GM12878 (cell line): Measurements from ENCODE around the gene PCSK6. TPM values are rescaled to one million over a fixed set of nuclear protein-coding genes. Genes with fewer than 3 reads are reported as not detected.

Experiments used
- ATAC-seq: fragments of 200-7000 bp; cut with Tn5 transposase; 3 replicates; pipeline ENCODE4 v1.9.1; 2020; ENCODE audit warnings: mild to moderate bottlenecking, moderate library complexity
- BruUV-seq: library from RNA; stranded (reverse); fragments of 400-500 nt; replicated peaks from 2 replicates; lab custom pipeline; 2021; lab: Mats Ljungman, UMichigan
- CTCF ChIA-PET: fragments of 300-600 bp; sonication (Branson Sonifier 250); formaldehyde crosslinking; extraction: SDS; loops from one replicate; lab custom pipeline; 2021; ENCODE audit warnings: inconsistent platforms; lab: Yijun Ruan, JAX
- POLR2A ChIA-PET: fragments of 350-600 bp; formaldehyde crosslinking; extraction: SDS; loops from one replicate; lab custom pipeline; 2021; ENCODE audit warnings: inconsistent platforms; lab: Charles Lee
- RAD21 ChIA-PET: fragments of 300-600 bp; sonication (Branson Sonifier 250); formaldehyde crosslinking; loops from one replicate; lab custom pipeline; 2023; ENCODE audit warnings: antibody characterized with exemption; ENCODE audit not compliant: unreplicated experiment; lab: Charles Lee
- SMC1A ChIA-PET: fragments of 300-600 bp; sonication (Branson Sonifier 250); formaldehyde crosslinking; loops from one replicate; lab custom pipeline; 2023; ENCODE audit not compliant: unreplicated experiment, uncharacterized antibody; lab: Charles Lee
- DNase-seq: peaks from one replicate; pipeline ENCODE4 v3.0.0-alpha.2; 2011; ENCODE audit warnings: low read depth, low spot score
- FAIRE-seq: peaks from 3 replicates; lab custom pipeline; 2011; peaks lifted over from hg19 to GRCh38; lab: Jason Lieb, UNC
- H2AFZ ChIP-seq: 2 replicates; pipeline ENCODE4 v1.6.0; 2011; ENCODE audit warnings: low read depth, low read length, control low read depth; ENCODE audit not compliant: control insufficient read depth
- H3K27ac ChIP-seq: 2 replicates; pipeline ENCODE4 v1.5.1; 2011; ENCODE audit warnings: control low read depth; ENCODE audit not compliant: control insufficient read depth, insufficient read depth
- H3K27me3 ChIP-seq, 2 experiments: replicated peaks in 1 of 2; 2 replicates each; pipeline versions ENCODE4 v1.6.0 to v1.6.1; 2011; ENCODE audit warnings: low read length in 1 of 2; ENCODE audit not compliant: control insufficient read depth in 2 of 2, insufficient read depth in 2 of 2
- H3K36me3 ChIP-seq, 2 experiments: 2 replicates each; pipeline ENCODE4 v1.5.1; 2011; ENCODE audit warnings: low read length in 1 of 2; ENCODE audit not compliant: control insufficient read depth in 2 of 2, insufficient read depth in 2 of 2
- H3K4me1 ChIP-seq: 2 replicates; pipeline ENCODE4 v1.6.1; 2011; ENCODE audit warnings: mild to moderate bottlenecking, low read length, moderate library complexity, mixed read lengths; ENCODE audit not compliant: control insufficient read depth, insufficient read depth
- H3K4me2 ChIP-seq: 2 replicates; pipeline ENCODE4 v1.6.0; 2011; ENCODE audit warnings: control low read depth; ENCODE audit not compliant: control insufficient read depth, insufficient read depth
- H3K4me3 ChIP-seq: fragments of 200-600 bp; sonication (generic); 2 replicates; pipeline ENCODE4 v1.5.1; 2016
- H3K79me2 ChIP-seq: 2 replicates; pipeline ENCODE4 v1.6.0; 2011; ENCODE audit warnings: low read length; ENCODE audit not compliant: control insufficient read depth, insufficient read depth
- H3K9ac ChIP-seq: 2 replicates; pipeline ENCODE4 v1.8.0; 2011; ENCODE audit warnings: low read length, control low read depth, mixed read lengths; ENCODE audit not compliant: control insufficient read depth, insufficient read depth
- H3K9me3 ChIP-seq: replicated peaks from 3 replicates; pipeline ENCODE4 v1.5.1; 2011; ENCODE audit warnings: mild to moderate bottlenecking, low read length; ENCODE audit not compliant: control insufficient read depth, insufficient read depth
- H4K20me1 ChIP-seq: 2 replicates; pipeline ENCODE4 v1.6.0; 2011; ENCODE audit not compliant: control insufficient read depth, insufficient read depth
- ASH2L ChIP-seq: fragments of 300-600, 200-600 bp; sonication (generic); IDR thresholded peaks from 2 replicates; pipeline ENCODE4 v1.6.1; 2017; ENCODE audit warnings: low read depth, mild to moderate bottlenecking, borderline replicate concordance
- ATF7 ChIP-seq: fragments of 450-650 bp; IDR thresholded peaks from 2 replicates; pipeline ENCODE4 v1.6.1; 2016; ENCODE audit warnings: low read depth, mild to moderate bottlenecking
- IKZF2 ChIP-seq, 2 experiments: fragments of 450-650 bp; IDR thresholded peaks; 2 replicates each; pipeline ENCODE4 v1.6.1; 2017; ENCODE audit warnings: mild to moderate bottlenecking in 2 of 2, moderate library complexity in 2 of 2
- MYB ChIP-seq: fragments of 150-350 bp; IDR thresholded peaks from 2 replicates; pipeline ENCODE4 v1.6.1; 2014; ENCODE audit warnings: mild to moderate bottlenecking, low read depth, low read length, borderline replicate concordance
- NRF1 ChIP-seq: conservative IDR thresholded peaks from 2 replicates; pipeline ENCODE4 v1.6.1; 2011; ENCODE audit warnings: mild to moderate bottlenecking, low read depth, low read length, improper control_type of control experiment
- PAX8 ChIP-seq: fragments of 450-650 bp; IDR thresholded peaks from 2 replicates; pipeline ENCODE4 v1.6.1; 2017; ENCODE audit warnings: mild to moderate bottlenecking, moderate library complexity
- RBBP5 ChIP-seq: fragments of 200-600 bp; sonication (generic); conservative IDR thresholded peaks from 2 replicates; pipeline ENCODE4 v1.6.1; 2016
- RUNX3 ChIP-seq: IDR thresholded peaks from 2 replicates; pipeline ENCODE4 v1.6.1; 2012; ENCODE audit warnings: low read length, inconsistent platforms
- SMAD1 ChIP-seq: fragments of 450-650 bp; IDR thresholded peaks from 2 replicates; pipeline ENCODE4 v1.6.1; 2018; ENCODE audit warnings: mild to moderate bottlenecking, low read depth; ENCODE audit not compliant: partially characterized antibody
- SMAD5 ChIP-seq: IDR thresholded peaks from 2 replicates; pipeline ENCODE4 v1.6.1; 2016; ENCODE audit warnings: antibody characterized with exemption, low read depth
- SP1 ChIP-seq: IDR thresholded peaks from one replicate; pipeline ENCODE4 v1.6.1; 2011; ENCODE audit warnings: low read depth, low read length
- WGBS: methylation state at CpG from one replicate; pipeline ENCODE4 v1.1.6; 2016; ENCODE audit warnings: low lambda C conversion rate; ENCODE audit not compliant: insufficient replicate concordance, insufficient coverage; ENCODE audit errors: missing lambda C conversion rate; 5-methylcytosine and 5-hydroxymethylcytosine counted together
- in situ Hi-C: fragments of 300-500 bp; cut with MboI; formaldehyde crosslinking; loops from 9 replicates; pipeline ENCODE4 v1.14.3; 2018; ENCODE audit warnings: mixed read lengths
- intact Hi-C: fragments of 100-400 bp; cut with micrococcal nuclease; formaldehyde crosslinking; loops from one replicate; pipeline ENCODE4 v1.14.2; 2022; ENCODE audit not compliant: unreplicated experiment
- polyA plus RNA-seq, 11 experiments: library from polyadenylated mRNA; depleted of rRNA in 4 of 11; unstranded in 6 of 11; stranded (reverse) in 5 of 11; fragments of >200 nt; fragmentation: Nextera tagmentation in 4 of 11; fragmentation: Illumina TruSeq in 1 of 11; extraction: Ambion mirVana in 4 of 11; extraction: Trizol in 1 of 11; gene quantifications; 1 replicate in 1 of 11; 2 replicates in 10 of 11; pipeline versions ENCODE4 v1.2.1 to v1.2.3, GENCODE V29; 2011 to 2016; ENCODE audit warnings: inconsistent platforms in 2 of 11, missing spikeins in 2 of 11, low read depth in 1 of 11
- total RNA-seq, 4 experiments: library from RNA; depleted of rRNA in 3 of 4; stranded (reverse); fragments of >200 nt in 3 of 4; fragmentation: Illumina TruSeq in 1 of 4; extraction: Trizol in 1 of 4; gene quantifications; 2 replicates each; pipeline versions ENCODE4 v1.2.1 to v1.2.3, GENCODE V29; 2013 to 2021
- TF ChIP-seq, protein P1 (sequence below): IDR thresholded peaks from 2 replicates; pipeline ENCODE4 v1.6.1; 2012; ENCODE audit warnings: low read depth, low read length, improper control_type of control experiment
- TF ChIP-seq, protein P2 (sequence below): IDR thresholded peaks from 2 replicates; pipeline ENCODE4 v1.6.1; 2012; ENCODE audit warnings: low read depth, low read length, improper control_type of control experiment

Gene PCSK6
- total and polyA plus RNA-seq, 10 of the 15 experiments (the other 5 are each of a cell fraction or from before 2014, with no cell fraction given), result 0.19 to 0.67 (median 0.25) TPM; not detected in 4

DNA sequence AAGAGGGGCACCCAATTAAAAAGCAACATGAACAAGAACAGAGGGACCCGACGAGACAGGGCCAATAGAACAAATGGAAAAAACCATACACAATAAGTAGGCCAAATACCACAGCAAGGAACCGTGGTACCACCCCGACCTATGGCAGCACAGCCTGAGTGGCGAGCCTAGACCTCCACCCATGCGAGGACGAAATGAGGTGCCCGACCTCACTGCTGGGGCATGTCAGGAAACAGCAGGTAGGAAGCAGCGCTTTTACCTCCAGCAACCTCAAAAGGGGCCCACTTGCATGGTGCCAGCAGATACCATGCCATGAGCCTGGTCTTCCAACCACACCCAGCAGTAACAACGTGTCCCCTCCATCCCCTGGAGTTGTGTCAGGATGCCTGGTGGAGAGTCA, 77.9 kb downstream of the PCSK6 start:
- BruUV-seq, result no TSS peak

More for the DNA sequence above, 77.9 kb downstream of the PCSK6 start:
- TF ChIP-seq, protein P1, sequence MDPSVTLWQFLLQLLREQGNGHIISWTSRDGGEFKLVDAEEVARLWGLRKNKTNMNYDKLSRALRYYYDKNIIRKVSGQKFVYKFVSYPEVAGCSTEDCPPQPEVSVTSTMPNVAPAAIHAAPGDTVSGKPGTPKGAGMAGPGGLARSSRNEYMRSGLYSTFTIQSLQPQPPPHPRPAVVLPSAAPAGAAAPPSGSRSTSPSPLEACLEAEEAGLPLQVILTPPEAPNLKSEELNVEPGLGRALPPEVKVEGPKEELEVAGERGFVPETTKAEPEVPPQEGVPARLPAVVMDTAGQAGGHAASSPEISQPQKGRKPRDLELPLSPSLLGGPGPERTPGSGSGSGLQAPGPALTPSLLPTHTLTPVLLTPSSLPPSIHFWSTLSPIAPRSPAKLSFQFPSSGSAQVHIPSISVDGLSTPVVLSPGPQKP, result no peak
- TF ChIP-seq NRF1 (no peak), ASH2L (no peak), RUNX3 (no peak), ATF7 (no peak), RBBP5 (no peak), SP1 (no peak), SMAD1 (no peak), PAX8 (no peak), MYB (no peak), IKZF2 (IDR thresholded peaks at IDR 0.05) (no peak), SMAD5 (no peak)
- TF ChIP-seq, protein P2, sequence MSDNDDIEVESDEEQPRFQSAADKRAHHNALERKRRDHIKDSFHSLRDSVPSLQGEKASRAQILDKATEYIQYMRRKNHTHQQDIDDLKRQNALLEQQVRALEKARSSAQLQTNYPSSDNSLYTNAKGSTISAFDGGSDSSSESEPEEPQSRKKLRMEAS, result no peak
- Histone ChIP-seq H3K4me2 (no peak overlapping the region), H3K27me3 (peaks cover 0 to 3% of the 10 kb centered on the region in 2 experiments; a peak in 2 of 4 replicates), H3K4me1 (peaks cover 8% of the 10 kb centered on the region), H3K4me3 (no peak overlapping the region), H3K79me2 (no peaks in the 10 kb centered on the region), H3K9ac (no peak overlapping the region), H2AFZ (no peak overlapping the region), H3K9me3 (no peaks in the 10 kb centered on the region; the same call in 2 of the 3 replicates), H4K20me1 (no peaks in the 10 kb centered on the region), H3K27ac (no peak overlapping the region), H3K36me3 (no peaks in the 10 kb centered on the region)
- ChIA-PET POLR2A (no interaction called here), SMC1A (no interaction called here), RAD21 (no interaction called here), CTCF (no interaction called here)
- DNase-seq, result no peak
- WGBS, result 34% methylated on average over 10 of the region's 10 CpGs
- in situ Hi-C loops, result no loop called here
- intact Hi-C loops, result no loop called here
- no peak for FAIRE-seq
- no peak for ATAC-seq
